Endothelial cell of umbilical vein (primary cell): Measurements from ENCODE around the gene AKR1C2.

Experiments used
- EZH2 ChIP-seq: IDR thresholded peaks from 2 replicates; pipeline ENCODE4 v1.6.1; 2012; ENCODE audit warnings: borderline replicate concordance, low read depth, mild to moderate bottlenecking, moderate library complexity, low read length, inconsistent platforms; ENCODE audit not compliant: severe bottlenecking
- POLR2AphosphoS5 ChIP-seq: IDR thresholded peaks from 2 replicates; pipeline ENCODE4 v1.6.1; 2012; ENCODE audit warnings: low read depth, mild to moderate bottlenecking, control low read depth, low read length, moderate library complexity; ENCODE audit not compliant: insufficient read depth
- TF ChIP-seq, protein P1 (sequence below), 2 donors: IDR thresholded peaks; 1 replicate in 1 of 2; 2 replicates in 1 of 2; pipeline ENCODE4 v1.5.1; 2011; ENCODE audit warnings: low read length in 2 of 2, mild to moderate bottlenecking in 2 of 2, moderate library complexity in 2 of 2, control low read depth in 1 of 2, inconsistent platforms in 1 of 2, low read depth in 1 of 2; ENCODE audit not compliant: insufficient read depth in 1 of 2; ENCODE audit errors: extremely low read depth in 1 of 2

DNA sequence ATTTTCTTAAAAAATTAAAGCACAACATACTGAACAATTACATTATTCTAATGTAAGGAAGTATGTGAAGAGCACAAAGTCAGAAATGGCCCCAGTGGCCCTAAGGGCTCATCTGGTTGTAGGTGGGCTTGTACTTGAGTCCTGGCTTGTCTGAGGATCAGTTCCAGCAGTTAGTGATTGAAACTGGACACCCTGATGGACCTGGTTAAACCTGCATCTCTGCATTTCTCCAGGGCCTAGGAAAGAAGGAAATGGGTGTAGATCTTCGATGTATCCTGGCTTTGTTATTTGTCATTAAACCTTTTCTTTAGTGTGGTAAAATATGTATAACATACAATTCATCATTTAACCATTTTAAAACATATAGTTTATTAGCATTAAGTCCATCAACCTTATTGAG is 9.7 kb upstream of the AKR1C2 start:
- TF ChIP-seq, protein P1, sequence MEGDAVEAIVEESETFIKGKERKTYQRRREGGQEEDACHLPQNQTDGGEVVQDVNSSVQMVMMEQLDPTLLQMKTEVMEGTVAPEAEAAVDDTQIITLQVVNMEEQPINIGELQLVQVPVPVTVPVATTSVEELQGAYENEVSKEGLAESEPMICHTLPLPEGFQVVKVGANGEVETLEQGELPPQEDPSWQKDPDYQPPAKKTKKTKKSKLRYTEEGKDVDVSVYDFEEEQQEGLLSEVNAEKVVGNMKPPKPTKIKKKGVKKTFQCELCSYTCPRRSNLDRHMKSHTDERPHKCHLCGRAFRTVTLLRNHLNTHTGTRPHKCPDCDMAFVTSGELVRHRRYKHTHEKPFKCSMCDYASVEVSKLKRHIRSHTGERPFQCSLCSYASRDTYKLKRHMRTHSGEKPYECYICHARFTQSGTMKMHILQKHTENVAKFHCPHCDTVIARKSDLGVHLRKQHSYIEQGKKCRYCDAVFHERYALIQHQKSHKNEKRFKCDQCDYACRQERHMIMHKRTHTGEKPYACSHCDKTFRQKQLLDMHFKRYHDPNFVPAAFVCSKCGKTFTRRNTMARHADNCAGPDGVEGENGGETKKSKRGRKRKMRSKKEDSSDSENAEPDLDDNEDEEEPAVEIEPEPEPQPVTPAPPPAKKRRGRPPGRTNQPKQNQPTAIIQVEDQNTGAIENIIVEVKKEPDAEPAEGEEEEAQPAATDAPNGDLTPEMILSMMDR (IDR thresholded peaks at IDR 0.05; ENCODE audit: extremely low read depth in 1 of 2, insufficient read depth in 1 of 2, low read depth in 1 of 2, low read length in 2 of 2): no peak
- TF ChIP-seq POLR2AphosphoS5 (no peak), EZH2 (no peak)
